SK-N-SH treated with all-trans-retinoic acid at 6 μM for 48 hours (cell line): Measurements from ENCODE around the gene SEL1L2.

Source experiments
- ARNTL ChIP-seq: fragments of 450-650 bp; formaldehyde crosslinking; IDR thresholded peaks from 2 replicates; pipeline ENCODE4 v1.5.0; 2020; ENCODE audit warnings: low read depth, mild to moderate bottlenecking, moderate library complexity, borderline replicate concordance
- CREB5 ChIP-seq: fragments of 250-450 bp; sonication (Bioruptor Pico); IDR thresholded peaks from 2 replicates; pipeline ENCODE4 v1.5.1; 2020; ENCODE audit warnings: low read depth, mild to moderate bottlenecking, moderate library complexity
- ESRRG ChIP-seq: fragments of 250-450 bp; sonication (Bioruptor Pico); IDR thresholded peaks from 2 replicates; pipeline ENCODE4 v1.6.1; 2021; ENCODE audit warnings: mild to moderate bottlenecking
- ISL1 ChIP-seq: fragments of 250-450 bp; sonication (Bioruptor Pico); IDR thresholded peaks from 2 replicates; pipeline ENCODE4 v2.1.2; 2022; ENCODE audit warnings: mild to moderate bottlenecking, moderate library complexity
- OSR1 ChIP-seq: fragments of 250-450 bp; sonication (Bioruptor Pico); IDR thresholded peaks from 2 replicates; pipeline ENCODE4 v1.8.0; 2022; ENCODE audit warnings: moderate library complexity, mild to moderate bottlenecking, inconsistent platforms
- PATZ1 ChIP-seq: fragments of 250-450 bp; sonication (Bioruptor Pico); IDR thresholded peaks from 2 replicates; pipeline ENCODE4 v1.8.0; 2020; ENCODE audit warnings: mild to moderate bottlenecking, moderate library complexity, borderline replicate concordance
- RARB ChIP-seq: fragments of 250-450 bp; sonication (Bioruptor Pico); IDR thresholded peaks from 2 replicates; pipeline ENCODE4 v1.8.0; 2021; ENCODE audit warnings: mild to moderate bottlenecking, moderate library complexity
- ZC3H10 ChIP-seq: fragments of 250-450 bp; sonication (Bioruptor Pico); IDR thresholded peaks from 2 replicates; pipeline ENCODE4 v1.5.1; 2021; ENCODE audit warnings: mild to moderate bottlenecking, moderate library complexity
- ZFP3 ChIP-seq: fragments of 250-450 bp; sonication (Bioruptor Pico); IDR thresholded peaks from 2 replicates; pipeline ENCODE4 v1.5.0; 2020; ENCODE audit warnings: mild to moderate bottlenecking, moderate library complexity
- ZNF565 ChIP-seq: fragments of 450-650 bp; formaldehyde crosslinking; conservative IDR thresholded peaks from 2 replicates; pipeline ENCODE4 v1.5.0; 2020; ENCODE audit warnings: low read depth, mild to moderate bottlenecking, moderate library complexity
- ZNF8 ChIP-seq: fragments of 450-650 bp; formaldehyde crosslinking; IDR thresholded peaks from 2 replicates; pipeline ENCODE4 v1.5.0; 2020; ENCODE audit warnings: mild to moderate bottlenecking, moderate library complexity

DNA sequence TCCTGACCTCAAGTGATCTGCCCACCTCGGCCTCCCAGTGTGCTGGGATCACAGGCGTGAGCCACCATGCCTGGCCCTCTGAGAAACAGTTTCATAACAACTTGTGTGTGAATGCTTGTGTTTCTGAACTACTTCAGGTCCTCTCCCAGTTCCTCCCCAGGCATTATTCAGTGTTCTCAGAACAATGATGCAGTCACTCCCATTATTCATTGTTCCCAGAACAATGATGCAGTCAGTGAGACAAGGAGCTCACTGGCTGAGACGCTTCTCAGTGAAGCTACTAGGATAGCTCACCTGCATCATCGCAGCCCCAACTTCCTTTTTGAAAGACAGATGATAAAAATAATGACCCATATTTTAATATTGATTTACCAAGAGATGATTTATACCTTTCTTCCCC, 134.1 kb downstream of the SEL1L2 start:
- TF ChIP-seq PATZ1 (no peak), RARB (no peak), ISL1 (no peak), ARNTL (CRISPR knock-in tag) (no peak), ZFP3 (no peak), ZC3H10 (CRISPR knock-in tag) (no peak), ZNF8 (CRISPR knock-in tag) (no peak), OSR1 (no peak), ZNF565 (CRISPR knock-in tag) (no peak), CREB5 (CRISPR knock-in tag) (no peak), ESRRG (CRISPR knock-in tag) (no peak)
